ENCODE measurements around the gene PDK4.

PDK4 gene

GRCh38 chr7:95623788-95624187 is 27.5 kb upstream of the PDK4 start:
- TF ChIP-seq EZH2 (IDR thresholded peaks at IDR 0.05) (no peak), POLR2AphosphoS5 (IDR thresholded peaks at IDR 0.05; ENCODE audit: borderline replicate concordance, low read depth, low read length) (no peak), FOXP2 (optimal IDR thresholded peaks at IDR 0.05; ENCODE audit: control extremely low read depth, extremely low read length, insufficient read depth) (no peak)
- Histone ChIP-seq H3K27ac (no peak overlapping the region), H3K9me3 (ENCODE audit: low read depth, low read length) (no peaks in the 10 kb centered on the region), H3K9ac (ENCODE audit: insufficient read length) (no peak overlapping the region), H3K4me3 (no peak overlapping the region), H3K36me3 (ENCODE audit: insufficient read depth, low read length) (no peaks in the 10 kb centered on the region)
- DNase-seq (ENCODE audit: low read depth, low spot score) = no peak

DNA sequence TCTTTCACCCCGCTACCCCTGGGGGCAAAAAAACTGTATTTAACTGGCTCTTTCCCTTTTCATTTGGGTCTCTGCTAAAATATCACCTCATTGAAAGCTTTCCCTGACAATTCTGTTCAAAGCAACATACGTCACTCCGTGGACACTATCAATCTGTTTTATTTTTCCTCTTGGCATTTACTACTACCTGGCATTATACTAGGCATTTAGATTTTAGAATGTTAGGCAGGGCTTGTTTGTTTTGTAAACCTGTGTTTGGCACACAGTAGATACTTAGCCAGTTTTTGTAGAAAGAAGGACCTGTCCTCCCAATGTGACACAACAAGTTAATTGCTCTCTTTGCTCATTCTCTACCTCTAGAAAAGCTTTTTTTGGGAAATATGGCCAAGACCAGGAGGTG is 26.5 kb upstream of the PDK4 start:
- no peak for DNase-seq (ENCODE audit: low read depth, low spot score)
- no peak for TF ChIP-seq EZH2 (IDR thresholded peaks at IDR 0.05)
- TF ChIP-seq POLR2AphosphoS5 (IDR thresholded peaks at IDR 0.05; ENCODE audit: borderline replicate concordance, low read depth, low read length) = no peak
- TF ChIP-seq FOXP2 (optimal IDR thresholded peaks at IDR 0.05; ENCODE audit: control extremely low read depth, extremely low read length, insufficient read depth) = no peak
- no peak overlapping the region for H3K9ac ChIP-seq (ENCODE audit: insufficient read length)
- H3K4me3 ChIP-seq = no peak overlapping the region
- H3K36me3 ChIP-seq (ENCODE audit: insufficient read depth, low read length) = no peaks in the 10 kb centered on the region
- no peaks in the 10 kb centered on the region for H3K9me3 ChIP-seq (ENCODE audit: low read depth, low read length)
- no peak overlapping the region for H3K27ac ChIP-seq

- Histone ChIP-seq H3K36me3 (ENCODE audit: insufficient read depth, low read length) (no peaks in the 10 kb centered on the region), H3K27ac (no peak overlapping the region), H3K4me3 (no peak overlapping the region), H3K9me3 (ENCODE audit: low read depth, low read length) (no peaks in the 10 kb centered on the region), H3K9ac (ENCODE audit: insufficient read length) (no peak overlapping the region)
- TF ChIP-seq EZH2 (IDR thresholded peaks at IDR 0.05) = no peak
- no peak for TF ChIP-seq POLR2AphosphoS5 (IDR thresholded peaks at IDR 0.05; ENCODE audit: borderline replicate concordance, low read depth, low read length)
- TF ChIP-seq FOXP2 (optimal IDR thresholded peaks at IDR 0.05; ENCODE audit: control extremely low read depth, extremely low read length, insufficient read depth) = no peak
- no peak for DNase-seq (ENCODE audit: low read depth, low spot score)
Measured at GRCh38 chr7:95622001-95622549, 25.8 kb upstream of the PDK4 start.

GRCh38 chr7:95621404-95621803 is 25.1 kb upstream of the PDK4 start:
- no peak for DNase-seq (ENCODE audit: low read depth, low spot score)
- H3K4me3 ChIP-seq = no peak overlapping the region
- H3K27ac ChIP-seq = no peak overlapping the region
- no peak overlapping the region for H3K9ac ChIP-seq (ENCODE audit: insufficient read length)
- TF ChIP-seq FOXP2 (optimal IDR thresholded peaks at IDR 0.05; ENCODE audit: control extremely low read depth, extremely low read length, insufficient read depth) (no peak), EZH2 (IDR thresholded peaks at IDR 0.05) (no peak), POLR2AphosphoS5 (IDR thresholded peaks at IDR 0.05; ENCODE audit: borderline replicate concordance, low read depth, low read length) (no peak)
- no peaks in the 10 kb centered on the region for H3K9me3 ChIP-seq (ENCODE audit: low read depth, low read length)
- H3K36me3 ChIP-seq (ENCODE audit: insufficient read depth, low read length) = no peaks in the 10 kb centered on the region

DNA sequence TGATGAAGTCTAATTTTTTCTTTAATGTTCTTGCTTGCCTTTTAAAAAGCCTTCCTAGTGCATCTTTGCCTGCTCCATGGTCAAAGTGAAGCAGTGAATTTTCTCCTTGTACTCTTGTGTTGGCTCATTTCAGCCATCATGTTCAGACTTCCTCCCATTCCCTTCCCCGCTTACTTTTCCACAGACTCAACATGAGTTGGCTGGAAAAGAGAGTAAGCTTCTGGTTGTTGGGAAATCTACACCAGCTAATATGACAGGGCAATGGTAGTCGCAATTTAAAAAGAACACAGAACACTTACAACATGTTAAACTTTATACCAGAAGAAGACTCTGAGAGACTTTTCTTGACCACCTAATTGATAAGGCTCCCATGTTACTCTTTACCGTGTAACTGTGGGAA is 24.3 kb upstream of the PDK4 start:
- no peak overlapping the region for H3K4me3 ChIP-seq
- no peak overlapping the region for H3K27ac ChIP-seq
- H3K9me3 ChIP-seq (ENCODE audit: low read depth, low read length) = no peaks in the 10 kb centered on the region
- no peaks in the 10 kb centered on the region for H3K36me3 ChIP-seq (ENCODE audit: insufficient read depth, low read length)
- DNase-seq (ENCODE audit: low read depth, low spot score) = no peak
- no peak overlapping the region for H3K9ac ChIP-seq (ENCODE audit: insufficient read length)
- TF ChIP-seq POLR2AphosphoS5 (IDR thresholded peaks at IDR 0.05; ENCODE audit: borderline replicate concordance, low read depth, low read length) (no peak), EZH2 (IDR thresholded peaks at IDR 0.05) (no peak), FOXP2 (optimal IDR thresholded peaks at IDR 0.05; ENCODE audit: control extremely low read depth, extremely low read length, insufficient read depth) (no peak)

DNA sequence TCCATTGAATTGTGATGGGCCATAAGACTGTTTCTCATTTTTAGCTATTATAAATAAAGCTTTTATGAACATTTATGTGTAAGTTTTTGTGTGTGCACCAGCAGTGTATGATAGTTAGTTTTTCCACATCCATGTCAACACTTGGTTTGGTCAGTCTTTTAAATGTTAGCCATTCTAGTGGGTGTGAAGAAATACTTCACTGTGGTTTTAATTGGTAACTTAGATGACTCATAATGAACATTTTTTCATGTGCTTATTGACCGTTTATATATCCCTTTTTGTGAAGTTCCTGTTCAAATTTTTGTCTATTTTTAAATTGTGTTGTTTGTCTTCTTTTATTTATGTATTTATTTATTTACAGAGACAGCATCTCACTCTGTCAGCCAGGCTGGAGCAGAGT is 23.6 kb upstream of the PDK4 start:
- no peak for DNase-seq (ENCODE audit: low read depth, low spot score)
- H3K27ac ChIP-seq = no peak overlapping the region
- no peaks in the 10 kb centered on the region for H3K9me3 ChIP-seq (ENCODE audit: low read depth, low read length)
- no peak overlapping the region for H3K4me3 ChIP-seq
- no peak for TF ChIP-seq EZH2 (IDR thresholded peaks at IDR 0.05)
- TF ChIP-seq POLR2AphosphoS5 (IDR thresholded peaks at IDR 0.05; ENCODE audit: borderline replicate concordance, low read depth, low read length) = no peak
- no peak for TF ChIP-seq FOXP2 (optimal IDR thresholded peaks at IDR 0.05; ENCODE audit: control extremely low read depth, extremely low read length, insufficient read depth)
- no peak overlapping the region for H3K9ac ChIP-seq (ENCODE audit: insufficient read length)
- no peaks in the 10 kb centered on the region for H3K36me3 ChIP-seq (ENCODE audit: insufficient read depth, low read length)

DNA sequence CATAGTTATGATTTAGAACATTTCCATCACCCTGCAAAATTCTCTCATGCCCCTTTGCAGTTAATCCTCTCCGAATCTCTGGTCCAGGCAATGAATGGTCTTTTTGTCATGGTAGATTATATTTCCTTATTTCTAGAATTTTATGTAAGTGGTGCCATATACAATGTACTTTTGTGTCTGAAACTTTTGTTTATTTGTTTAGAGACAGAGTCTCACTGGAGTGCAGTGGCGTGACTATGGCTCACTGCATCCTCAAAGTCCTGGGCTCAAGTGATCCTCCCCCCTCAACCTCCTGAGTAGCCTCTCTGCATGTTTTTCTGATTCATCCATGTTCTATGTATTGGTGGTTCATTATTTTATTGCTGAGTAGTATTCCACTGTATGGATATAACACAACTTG is 23.2 kb upstream of the PDK4 start:
- no peaks in the 10 kb centered on the region for H3K9me3 ChIP-seq (ENCODE audit: low read depth, low read length)
- no peak for TF ChIP-seq POLR2AphosphoS5 (IDR thresholded peaks at IDR 0.05; ENCODE audit: borderline replicate concordance, low read depth, low read length)
- no peak for TF ChIP-seq FOXP2 (optimal IDR thresholded peaks at IDR 0.05; ENCODE audit: control extremely low read depth, extremely low read length, insufficient read depth)
- no peak for TF ChIP-seq EZH2 (IDR thresholded peaks at IDR 0.05)

DNA sequence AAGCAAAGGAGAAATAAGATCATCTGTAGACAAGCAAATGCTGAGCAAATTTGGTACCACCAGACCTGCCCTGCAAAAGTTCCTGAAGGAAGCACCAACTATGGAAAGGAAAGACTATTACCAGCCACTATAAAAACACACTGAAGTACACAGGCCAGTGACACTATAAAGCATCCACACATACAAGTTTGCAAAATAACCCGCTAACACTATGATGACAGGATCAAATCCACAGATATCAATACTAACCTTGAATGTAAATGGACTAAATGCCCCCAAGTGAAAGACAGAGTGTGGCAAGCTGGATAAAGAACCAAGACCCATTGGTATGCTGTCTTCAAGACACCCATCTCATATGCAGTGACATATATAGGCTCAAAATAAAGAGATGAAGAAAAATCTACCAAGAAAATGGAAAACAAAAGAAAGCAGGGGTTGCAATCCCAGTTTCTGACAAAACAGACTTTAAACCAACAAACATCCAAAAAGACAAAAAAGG is 18.2 kb upstream of the PDK4 start:
- Histone ChIP-seq H3K36me3 (ENCODE audit: insufficient read depth, low read length) (no peaks in the 10 kb centered on the region), H3K9me3 (ENCODE audit: low read depth, low read length) (no peaks in the 10 kb centered on the region), H3K27ac (no peak overlapping the region), H3K9ac (ENCODE audit: insufficient read length) (no peak overlapping the region), H3K4me3 (no peak overlapping the region)
- no peak for DNase-seq (ENCODE audit: low read depth, low spot score)
- TF ChIP-seq FOXP2 (optimal IDR thresholded peaks at IDR 0.05; ENCODE audit: control extremely low read depth, extremely low read length, insufficient read depth) (no peak), POLR2AphosphoS5 (IDR thresholded peaks at IDR 0.05; ENCODE audit: borderline replicate concordance, low read depth, low read length) (no peak), EZH2 (IDR thresholded peaks at IDR 0.05) (no peak)

More for the DNA sequence above, 23.2 kb upstream of the PDK4 start:
- Histone ChIP-seq H3K27ac (no peak overlapping the region), H3K9ac (ENCODE audit: insufficient read length) (no peak overlapping the region), H3K36me3 (ENCODE audit: insufficient read depth, low read length) (no peaks in the 10 kb centered on the region), H3K4me3 (no peak overlapping the region)
- no peak for DNase-seq (ENCODE audit: low read depth, low spot score)

DNA sequence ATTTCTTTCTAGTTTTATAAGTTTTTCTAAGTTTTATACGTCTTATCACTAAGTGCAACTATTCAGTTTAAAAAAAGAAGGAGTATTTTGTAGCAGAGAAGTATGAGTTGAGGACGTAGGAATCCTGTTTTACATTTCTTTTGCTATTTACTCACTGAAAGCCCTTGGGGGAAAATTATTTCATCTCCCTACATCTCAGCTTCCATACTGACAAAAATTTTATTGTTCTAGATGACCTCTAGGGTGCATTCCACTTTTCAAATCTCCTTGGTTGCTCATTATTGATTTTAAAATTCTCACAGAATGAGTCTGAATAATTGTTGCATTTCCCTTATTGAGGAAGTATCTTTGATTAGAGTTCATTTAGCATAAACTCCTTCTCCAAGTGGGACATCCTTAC is 14.9 kb upstream of the PDK4 start:
- H3K27ac ChIP-seq = no peak overlapping the region

More for the DNA sequence above, 14.9 kb upstream of the PDK4 start:
- Histone ChIP-seq H3K9ac (ENCODE audit: insufficient read length) (no peak overlapping the region), H3K36me3 (ENCODE audit: insufficient read depth, low read length) (no peaks in the 10 kb centered on the region), H3K4me3 (no peak overlapping the region), H3K9me3 (ENCODE audit: low read depth, low read length) (no peaks in the 10 kb centered on the region)
- no peak for DNase-seq (ENCODE audit: low read depth, low spot score)
- no peak for TF ChIP-seq EZH2 (IDR thresholded peaks at IDR 0.05)
- no peak for TF ChIP-seq FOXP2 (optimal IDR thresholded peaks at IDR 0.05; ENCODE audit: control extremely low read depth, extremely low read length, insufficient read depth)
- no peak for TF ChIP-seq POLR2AphosphoS5 (IDR thresholded peaks at IDR 0.05; ENCODE audit: borderline replicate concordance, low read depth, low read length)
